HEK293T (cell line): ENCODE measurements around the gene DPCD.

Experiments used
- ARNT ChIP-seq: fragments of 450-650 bp; IDR thresholded peaks from 2 replicates; pipeline ENCODE4 v1.6.1; 2017; ENCODE audit warnings: mild to moderate bottlenecking
- BHLHE40 ChIP-seq: fragments of 450-650 bp; IDR thresholded peaks from 2 replicates; pipeline ENCODE4 v1.6.1; 2016; ENCODE audit warnings: mild to moderate bottlenecking, moderate library complexity, borderline replicate concordance
- ELF4 ChIP-seq: fragments of 450-650 bp; IDR thresholded peaks from 2 replicates; pipeline ENCODE4 v1.6.1; 2017; ENCODE audit warnings: antibody characterized with exemption
- FOXK2 ChIP-seq: fragments of 450-650 bp; IDR thresholded peaks from 2 replicates; pipeline ENCODE4 v1.6.1; 2016; ENCODE audit warnings: mild to moderate bottlenecking
- FOXM1 ChIP-seq: fragments of 450-650 bp; IDR thresholded peaks from 2 replicates; pipeline ENCODE4 v1.6.1; 2017; ENCODE audit warnings: mild to moderate bottlenecking, borderline replicate concordance
- HDGF ChIP-seq: fragments of 450-650 bp; IDR thresholded peaks from 2 replicates; pipeline ENCODE4 v1.6.1; 2017; ENCODE audit warnings: antibody characterized with exemption, borderline replicate concordance
- SUZ12 ChIP-seq: fragments of 450-650 bp; IDR thresholded peaks from 2 replicates; pipeline ENCODE4 v1.6.1; 2016; ENCODE audit warnings: mild to moderate bottlenecking
- ZNF384 ChIP-seq: fragments of 450-650 bp; IDR thresholded peaks from 2 replicates; pipeline ENCODE4 v1.6.1; 2016
- TF ChIP-seq, protein P1 (sequence below): fragments of 450-650 bp; IDR thresholded peaks from 2 replicates; pipeline ENCODE4 v1.6.1; 2016

DNA sequence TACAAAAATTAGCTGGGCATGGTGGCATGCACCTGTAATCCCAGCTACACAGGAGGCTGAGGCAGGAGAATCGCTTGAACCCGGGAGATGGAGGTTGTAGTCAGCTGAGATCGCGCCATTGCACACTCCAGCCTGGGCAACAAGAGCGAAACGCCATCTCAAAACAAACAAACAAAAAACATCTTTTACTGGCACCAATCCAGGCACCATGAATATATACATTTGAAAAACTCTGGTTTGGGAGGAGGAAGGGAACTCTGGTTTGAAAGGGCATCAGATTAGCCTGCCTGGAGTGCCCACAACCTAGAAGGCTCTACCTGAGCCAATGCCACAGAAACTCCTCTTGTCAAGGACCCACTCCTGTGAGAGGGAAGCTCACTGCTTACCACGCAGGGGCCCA is 16.0 kb upstream of the DPCD start:
- TF ChIP-seq, protein P1, sequence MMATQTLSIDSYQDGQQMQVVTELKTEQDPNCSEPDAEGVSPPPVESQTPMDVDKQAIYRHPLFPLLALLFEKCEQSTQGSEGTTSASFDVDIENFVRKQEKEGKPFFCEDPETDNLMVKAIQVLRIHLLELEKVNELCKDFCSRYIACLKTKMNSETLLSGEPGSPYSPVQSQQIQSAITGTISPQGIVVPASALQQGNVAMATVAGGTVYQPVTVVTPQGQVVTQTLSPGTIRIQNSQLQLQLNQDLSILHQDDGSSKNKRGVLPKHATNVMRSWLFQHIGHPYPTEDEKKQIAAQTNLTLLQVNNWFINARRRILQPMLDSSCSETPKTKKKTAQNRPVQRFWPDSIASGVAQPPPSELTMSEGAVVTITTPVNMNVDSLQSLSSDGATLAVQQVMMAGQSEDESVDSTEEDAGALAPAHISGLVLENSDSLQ = no peak
- TF ChIP-seq ARNT = no peak
- no peak for TF ChIP-seq BHLHE40
- no peak for TF ChIP-seq SUZ12
- no peak for TF ChIP-seq ELF4
- no peak for TF ChIP-seq FOXM1
- no peak for TF ChIP-seq HDGF
- TF ChIP-seq FOXK2 = no peak
- TF ChIP-seq ZNF384 = no peak
